WI38 (cell line): ENCODE results near the gene GTF2F2.

Experiments
- H3K4me3 ChIP-seq: 2 replicates; pipeline ENCODE4 v1.5.1; 2011; ENCODE audit warnings: low read depth, mild to moderate bottlenecking, control low read depth, low read length
- CTCF ChIP-seq: IDR thresholded peaks from 2 replicates; pipeline ENCODE4 v1.5.1; 2012; ENCODE audit warnings: low read depth, mild to moderate bottlenecking, control low read depth, low read length

Gene GTF2F2

DNA sequence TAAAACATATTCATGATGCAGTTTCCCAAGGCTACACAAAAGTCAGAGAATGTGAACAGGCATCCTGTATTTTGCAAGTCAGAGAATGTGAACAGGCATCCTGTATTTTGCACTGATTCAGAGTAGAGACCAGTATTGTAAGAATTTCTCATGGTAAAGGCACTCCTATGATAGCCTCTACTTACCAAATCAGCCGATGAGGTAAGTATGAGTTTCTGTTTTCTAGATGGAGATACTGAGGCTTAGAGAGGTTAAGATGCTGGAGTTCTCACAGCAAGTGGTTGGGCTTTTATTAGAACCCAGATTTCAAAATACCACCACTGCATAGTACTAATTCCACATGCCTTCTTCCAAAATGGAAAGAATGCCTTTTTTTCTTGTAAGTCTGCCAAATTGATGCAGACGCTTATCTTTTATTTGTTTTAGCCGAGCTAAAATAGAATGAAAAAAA lies 208.4 kb downstream of the GTF2F2 start:
- H3K4me3 ChIP-seq, result no peak overlapping the region
- TF ChIP-seq CTCF, result no peak

GRCh38 chr13:45331123-45331619 lies 210.9 kb downstream of the GTF2F2 start:
- no peak for TF ChIP-seq CTCF
- no peak overlapping the region for H3K4me3 ChIP-seq

DNA sequence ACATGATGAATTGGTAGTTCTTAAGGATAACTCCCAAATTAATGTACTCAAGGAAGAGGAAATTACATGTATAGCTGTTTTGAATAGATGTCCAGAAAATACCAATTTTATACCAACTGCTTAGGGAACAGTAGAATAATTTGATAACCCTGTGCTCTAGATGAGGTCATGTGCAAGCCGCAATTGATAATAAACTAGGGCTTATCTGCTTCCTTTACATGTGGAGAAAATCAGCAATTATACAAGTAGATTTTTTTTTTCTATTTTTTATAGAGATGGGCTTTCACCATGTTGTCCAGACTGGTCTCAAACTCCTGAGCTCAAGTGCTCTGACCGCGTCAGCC lies 211.4 kb downstream of the GTF2F2 start:
- no peak overlapping the region for H3K4me3 ChIP-seq
- no peak for TF ChIP-seq CTCF

- TF ChIP-seq CTCF, result no peak
These were observed 211.9 kb downstream of the GTF2F2 start for GRCh38 chr13:45332036-45332830.

DNA sequence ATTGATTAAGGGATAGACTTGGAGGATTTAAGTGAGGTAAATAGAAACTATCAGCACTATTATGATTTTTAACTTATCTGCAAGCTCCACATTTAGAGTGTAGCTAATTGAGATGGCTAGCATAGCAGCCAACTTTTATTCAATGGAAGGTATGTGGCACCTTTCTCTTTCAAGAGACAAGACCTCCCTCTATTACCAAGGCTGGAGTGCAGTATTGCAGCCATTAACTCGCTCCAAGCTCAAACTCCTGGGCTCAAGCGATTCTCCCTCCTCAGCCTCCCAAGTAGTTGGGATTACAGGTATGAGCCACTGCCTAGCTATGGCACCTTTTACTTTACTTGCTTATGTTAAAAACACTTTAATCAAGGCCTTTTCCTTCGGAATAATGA lies 212.5 kb downstream of the GTF2F2 start:
- TF ChIP-seq CTCF, result no peak
- H3K4me3 ChIP-seq, result no peak overlapping the region

More at GRCh38 chr13:45332036-45332830, 211.9 kb downstream of the GTF2F2 start:
- H3K4me3 ChIP-seq, result no peak overlapping the region

DNA sequence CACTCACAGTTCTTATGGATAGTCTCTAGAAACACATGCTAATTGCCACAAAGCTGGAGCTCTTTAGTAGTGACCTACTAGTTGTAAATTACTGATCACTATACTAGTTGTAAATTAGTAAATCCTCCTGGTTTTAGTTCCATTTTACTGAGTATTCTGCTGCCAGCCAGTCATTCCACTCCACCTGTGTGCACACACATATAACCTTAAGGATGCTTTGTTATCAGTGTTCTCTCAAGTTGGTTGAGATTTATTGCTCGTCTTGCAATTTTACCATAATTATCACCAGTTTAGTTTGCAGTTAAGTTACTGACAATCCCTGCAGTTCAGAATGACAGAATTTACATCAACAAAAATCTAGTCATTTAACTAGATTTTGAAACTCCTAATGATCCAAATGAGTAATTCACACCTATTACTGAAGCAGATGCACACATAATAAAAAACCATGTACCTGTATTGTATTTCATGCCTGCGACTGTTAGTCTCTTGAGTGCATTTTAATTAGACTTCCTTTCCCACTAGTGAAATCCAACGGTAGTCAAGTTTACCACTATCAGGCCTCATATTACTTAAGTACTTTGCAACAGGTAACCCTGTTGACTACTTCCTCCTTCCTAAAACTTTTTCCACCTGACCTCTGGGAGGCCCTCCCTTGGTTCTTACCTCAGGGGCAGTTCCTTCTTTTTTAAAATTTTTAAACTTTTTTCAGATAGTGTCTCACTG lies 213.1 kb downstream of the GTF2F2 start:
- TF ChIP-seq CTCF, result no peak
- H3K4me3 ChIP-seq, result no peak overlapping the region
